Amygdala (tissue), 56 donors: ENCODE results near the gene MAP2K5.

Experiments
- DNase-seq, 56 donors: peaks; one replicate each; lab custom pipeline; 2025; lab: John Stamatoyannopoulos, UW

The MAP2K5 gene

DNA sequence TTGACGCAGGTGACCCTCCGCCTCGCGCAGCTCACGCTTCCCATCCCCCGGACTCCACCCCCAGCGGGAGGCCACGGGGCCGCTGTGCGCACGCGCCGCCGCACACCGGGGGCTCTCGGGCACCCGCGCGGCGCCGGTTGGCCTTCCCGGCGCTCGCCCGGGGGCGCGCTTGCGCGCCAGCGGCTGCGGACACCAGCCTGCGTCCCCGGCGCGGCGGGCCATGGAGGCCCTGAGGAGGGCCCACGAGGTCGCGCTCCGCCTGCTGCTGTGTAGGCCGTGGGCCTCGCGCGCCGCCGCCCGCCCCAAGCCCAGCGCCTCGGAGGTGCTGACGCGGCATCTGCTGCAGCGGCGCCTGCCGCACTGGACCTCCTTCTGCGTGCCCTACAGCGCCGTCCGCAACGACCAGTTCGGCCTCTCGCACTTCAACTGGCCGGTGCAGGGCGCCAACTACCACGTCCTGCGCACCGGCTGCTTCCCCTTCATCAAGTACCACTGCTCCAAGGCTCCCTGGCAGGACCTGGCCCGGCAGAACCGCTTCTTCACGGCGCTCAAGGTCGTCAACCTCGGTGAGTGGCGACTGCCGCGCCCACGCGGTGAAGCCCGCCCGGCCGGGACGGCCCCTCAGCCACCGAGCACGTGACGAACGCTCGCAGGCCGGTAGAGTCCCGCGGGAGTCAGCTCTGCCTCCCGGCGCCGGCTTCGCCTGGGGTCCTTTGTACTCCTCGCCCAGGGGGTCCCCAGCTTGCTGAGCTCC, 21.3 kb upstream of the MAP2K5 start, which contains the start of gene C15orf61:
C15orf61 (plus strand) TSS at position 103 of the 754 bp plus-strand sequence; CDS start at position 221, 118 bp downstream.
- DNase-seq: peak in 54 of 56 donors; percentile 35 to 86 (median 73)

DNA sequence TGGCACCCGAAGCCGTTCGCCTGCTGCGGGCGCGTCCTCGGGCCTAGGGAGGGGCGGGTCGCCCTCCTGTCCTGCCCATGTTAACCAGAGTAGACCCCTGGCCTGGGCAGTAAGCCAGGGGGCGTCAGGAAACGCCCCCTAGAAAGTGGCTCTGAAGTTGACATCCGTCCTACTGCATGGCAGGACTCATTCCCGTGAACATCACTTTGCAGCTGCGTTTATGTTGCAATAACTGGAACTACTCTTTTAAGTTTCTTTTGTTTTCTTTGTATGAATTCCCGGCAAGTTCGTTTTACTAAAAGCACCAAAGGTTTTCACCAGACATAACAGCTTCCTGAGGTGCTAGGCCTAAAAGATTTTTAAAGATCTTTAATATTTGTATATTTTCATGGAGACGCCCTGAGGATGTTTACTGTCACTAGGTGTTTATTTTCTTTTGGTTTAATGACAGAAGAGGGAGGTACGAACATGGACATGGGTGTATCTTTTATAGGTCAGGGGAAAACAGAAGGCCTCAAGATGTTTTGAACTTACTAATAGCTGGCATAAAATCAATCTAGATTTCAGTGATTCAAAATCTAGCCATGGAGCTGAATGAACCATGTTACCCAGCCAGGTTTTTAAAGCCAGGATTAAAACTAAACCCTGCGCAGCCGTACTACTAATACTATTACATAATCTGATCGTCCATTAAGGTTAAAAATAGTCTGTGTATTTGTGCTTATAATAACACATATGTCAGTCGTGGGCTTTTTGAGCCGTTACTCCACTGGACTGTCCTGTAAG, 20.5 kb upstream of the MAP2K5 start:
- peak in 1 of 56 donors; percentile 6 for DNase-seq

DNA sequence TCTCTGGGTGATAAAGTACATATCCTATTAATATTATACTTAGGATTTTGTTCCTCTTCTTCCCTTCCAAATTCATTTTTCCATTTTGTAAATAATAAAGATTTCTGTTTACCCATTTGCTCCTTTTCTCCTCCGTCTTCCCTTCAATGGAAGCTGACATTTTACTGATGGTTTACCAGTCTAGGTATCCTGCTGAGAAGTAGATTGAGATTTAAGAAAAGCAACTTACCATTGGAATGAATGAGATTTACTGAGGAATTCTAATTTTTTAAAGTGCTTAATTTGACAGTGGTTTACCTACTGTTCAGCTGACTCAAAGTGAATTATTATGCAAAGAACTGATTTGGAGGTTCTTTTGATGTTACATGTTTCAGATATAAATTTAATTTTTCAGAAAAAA, 19.2 kb upstream of the MAP2K5 start:
- DNase-seq: no peak

DNA sequence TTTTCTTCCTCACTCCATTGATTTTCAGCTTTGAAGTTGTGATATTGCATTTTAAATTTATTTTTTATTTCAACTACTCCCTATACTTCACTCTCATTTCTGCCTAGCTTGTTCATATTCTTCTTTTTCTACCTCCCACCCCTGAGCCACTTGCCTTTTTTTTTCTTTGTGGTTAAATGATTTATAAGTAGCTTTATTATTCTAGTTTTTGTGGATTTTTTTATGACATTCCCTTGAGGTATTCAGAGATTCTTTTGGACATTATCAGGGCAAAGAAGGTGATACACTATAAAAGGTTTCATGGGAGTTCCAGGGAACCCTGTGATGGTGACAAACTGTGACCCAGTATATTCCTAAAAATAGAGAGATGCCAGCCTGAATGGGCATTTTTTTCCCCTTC, 18.3 kb upstream of the MAP2K5 start:
- no peak for DNase-seq

DNA sequence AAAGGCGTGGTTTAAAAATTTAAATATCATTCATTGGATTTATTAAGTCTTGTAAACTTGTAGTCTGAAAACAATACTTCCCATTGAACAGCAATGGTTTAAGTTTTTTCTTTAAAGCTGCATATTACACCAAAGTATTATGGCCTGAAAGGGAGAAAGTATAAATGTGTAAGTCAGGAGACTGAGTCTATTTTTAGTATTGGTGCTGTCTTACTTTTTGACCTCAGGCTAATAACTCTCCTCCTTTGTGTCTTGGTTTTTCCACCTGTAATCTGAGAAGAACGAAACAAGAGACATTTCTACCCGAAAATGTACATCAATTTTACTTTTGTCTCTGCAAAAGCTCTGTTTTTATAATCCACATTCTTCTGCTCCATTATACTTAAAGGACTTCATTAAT, 14.0 kb upstream of the MAP2K5 start:
- no peak for DNase-seq

DNA sequence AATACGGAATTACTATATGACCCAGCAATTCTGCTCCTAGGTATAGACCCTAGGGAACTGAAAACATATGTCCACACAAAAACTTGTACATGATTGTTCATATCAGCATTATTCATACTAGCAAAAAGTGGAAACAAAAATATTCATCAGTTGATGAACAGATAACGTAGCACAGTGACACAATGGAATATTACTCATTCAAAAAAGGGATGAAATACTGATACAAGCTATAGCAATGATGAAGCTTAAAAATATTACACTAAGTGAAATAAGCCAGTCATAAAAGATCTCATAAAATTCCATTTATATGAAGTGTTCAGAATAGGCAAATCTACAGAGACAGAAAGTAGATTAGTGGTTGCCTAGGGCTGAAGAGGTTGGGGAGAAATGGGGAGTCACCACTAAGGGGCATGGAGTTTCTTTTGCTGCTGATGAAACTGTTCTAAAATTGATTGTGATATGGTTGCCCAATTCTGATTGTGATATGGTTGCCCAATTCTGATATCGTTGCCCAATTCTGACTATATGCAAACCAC, 11.1 kb upstream of the MAP2K5 start:
- DNase-seq: no peak

DNA sequence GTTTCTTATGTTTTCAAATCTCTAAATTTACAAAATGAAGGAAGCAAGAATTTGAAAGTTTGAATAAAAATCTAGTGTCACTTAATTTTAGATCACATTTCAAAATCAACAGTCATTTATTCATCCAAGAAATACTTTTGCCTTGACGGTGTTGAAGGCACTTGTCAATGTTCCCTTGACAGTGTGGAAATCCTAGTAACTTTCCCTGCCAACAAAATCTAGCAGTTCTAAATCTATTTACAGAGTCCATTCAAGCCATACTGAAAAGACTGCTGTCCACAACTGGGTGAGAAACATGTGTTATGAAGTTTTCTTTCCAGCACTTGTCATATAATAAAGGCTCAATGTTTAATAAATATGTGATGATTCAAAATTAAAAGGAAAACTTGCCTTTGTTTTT, 8.6 kb upstream of the MAP2K5 start:
- no peak for DNase-seq

DNA sequence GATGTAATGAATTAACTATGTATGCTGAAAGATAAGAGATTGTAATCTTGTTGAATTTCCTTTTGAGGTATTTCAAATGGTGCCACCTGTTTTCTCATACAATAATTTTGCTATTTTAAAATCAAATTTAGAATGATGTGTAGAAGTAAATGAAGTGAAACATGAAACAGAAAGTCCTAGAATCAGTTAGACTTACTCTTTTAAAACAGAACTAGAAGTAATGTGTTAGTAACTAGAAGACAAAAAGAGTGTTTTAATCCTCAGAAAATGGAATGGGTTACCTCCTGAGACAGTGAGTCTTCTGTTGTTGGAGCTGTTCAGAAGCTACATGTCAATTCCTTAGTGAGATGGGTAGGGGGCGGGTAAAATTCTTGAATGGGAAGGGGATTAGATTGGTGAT, 8.1 kb upstream of the MAP2K5 start:
- no peak for DNase-seq

DNA sequence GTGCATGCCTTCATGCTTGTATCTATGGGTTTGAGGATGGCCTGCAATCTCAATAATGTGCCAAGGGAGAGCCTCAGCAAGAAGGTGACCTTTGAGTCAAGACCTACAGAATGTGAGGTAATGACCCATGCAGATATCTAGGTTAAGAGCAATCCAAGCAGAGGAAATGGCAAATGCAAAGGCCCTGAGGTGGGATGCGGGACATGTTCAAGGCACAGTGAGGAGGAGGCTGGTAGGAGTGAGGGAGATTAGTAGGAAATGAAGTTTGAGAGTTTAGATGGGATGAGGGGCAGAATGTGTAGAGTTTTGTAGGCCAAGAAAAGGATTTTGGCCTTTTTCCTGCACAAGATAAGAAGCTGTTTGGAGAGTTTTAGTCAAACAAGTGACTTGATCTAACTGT, 4.7 kb upstream of the MAP2K5 start:
- no peak for DNase-seq

DNA sequence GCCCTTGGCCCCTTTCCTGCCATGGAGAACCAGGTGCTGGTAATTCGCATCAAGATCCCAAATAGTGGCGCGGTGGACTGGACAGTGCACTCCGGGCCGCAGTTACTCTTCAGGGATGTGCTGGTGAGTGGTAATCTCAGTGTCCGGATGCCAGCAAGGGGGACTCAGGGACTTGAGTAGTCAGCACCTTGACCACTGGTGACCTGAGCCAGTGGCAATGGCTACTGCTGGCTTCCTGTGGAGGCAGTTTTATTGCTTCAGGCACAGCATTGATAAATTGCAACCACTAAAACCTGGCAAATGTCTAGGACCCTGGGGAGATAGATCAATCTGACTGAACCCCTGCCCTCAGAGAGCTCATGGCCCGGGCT, 830 bp downstream of the MAP2K5 start:
- peak in 4 of 56 donors; percentile 14 to 46 (median 28) for DNase-seq

DNA sequence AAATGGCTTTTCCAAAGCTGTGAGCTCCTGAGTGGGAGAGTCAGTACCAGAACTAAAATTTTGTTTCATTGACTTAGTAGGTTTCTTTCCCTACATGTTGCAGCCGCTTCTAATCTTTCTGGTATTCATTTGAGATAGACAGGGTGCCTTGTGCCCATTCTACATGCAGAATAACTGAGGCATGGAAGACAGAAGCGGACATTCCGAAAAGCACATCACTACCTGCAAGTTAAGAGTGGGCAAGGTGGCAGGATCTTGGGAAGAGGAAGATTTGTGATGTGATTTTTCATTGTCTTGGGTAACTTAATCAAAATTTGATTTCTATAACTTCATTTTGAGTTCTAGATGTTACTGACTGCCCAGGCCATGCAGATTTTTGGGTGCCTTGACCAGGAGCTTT, 2.0 kb downstream of the MAP2K5 start:
- no peak for DNase-seq

DNA sequence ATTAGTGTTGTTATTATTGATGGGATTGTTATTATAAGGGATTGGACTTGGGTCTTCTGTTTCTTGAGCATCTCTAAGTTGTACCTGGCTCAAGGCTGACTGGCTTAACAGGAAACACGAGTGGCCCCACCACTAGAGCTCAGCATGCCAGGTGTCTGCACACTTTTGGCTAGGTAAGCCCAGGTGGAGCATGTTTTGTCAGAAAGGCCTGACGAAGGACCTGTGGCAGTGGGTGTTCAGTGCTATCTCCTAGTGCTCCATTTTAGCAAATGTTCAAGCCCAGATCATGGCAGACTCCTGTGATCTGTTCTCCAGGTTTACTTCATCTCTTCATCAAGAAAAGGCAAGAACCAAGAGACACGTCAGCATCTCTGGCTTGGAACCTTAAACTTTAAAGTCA, 3.4 kb downstream of the MAP2K5 start:
- DNase-seq: no peak

DNA sequence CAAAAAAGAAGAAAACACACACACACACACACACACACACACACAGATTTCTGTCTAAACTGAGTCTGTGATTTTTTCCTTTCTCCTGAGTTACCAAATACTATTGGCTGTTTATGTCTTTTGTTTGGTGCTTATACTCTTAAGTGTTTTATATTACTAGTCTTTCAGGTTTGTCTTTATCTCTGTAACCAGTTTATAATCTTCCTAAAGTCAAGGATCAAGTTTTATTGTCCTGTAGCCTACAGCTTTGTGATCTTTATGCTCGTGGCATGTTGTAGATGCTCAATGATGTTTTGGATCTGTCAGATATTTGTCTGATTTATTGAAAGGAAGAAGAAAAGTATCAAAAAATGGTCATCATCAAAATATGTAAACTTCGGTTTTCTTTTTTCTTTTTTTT, 4.6 kb downstream of the MAP2K5 start:
- no peak for DNase-seq

DNA sequence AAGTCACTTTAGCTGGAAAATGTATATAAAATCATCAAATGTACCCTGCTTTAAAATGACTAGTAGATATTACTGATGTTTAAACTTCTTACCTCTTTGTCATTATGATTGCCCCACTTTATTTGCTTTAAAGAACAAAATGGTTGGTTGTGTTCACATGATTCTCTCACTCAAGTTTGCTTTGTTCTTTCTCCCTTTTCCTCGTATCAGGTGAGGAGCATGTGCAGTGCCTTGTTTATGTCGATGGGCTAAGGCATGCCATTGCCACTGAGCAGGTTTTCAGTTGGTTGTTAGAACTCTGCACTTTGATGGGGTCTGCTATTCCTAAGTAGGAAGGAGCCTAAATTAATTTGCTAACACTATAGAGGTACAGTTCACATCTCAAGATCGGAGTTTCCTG, 5.3 kb downstream of the MAP2K5 start:
- DNase-seq: no peak

DNA sequence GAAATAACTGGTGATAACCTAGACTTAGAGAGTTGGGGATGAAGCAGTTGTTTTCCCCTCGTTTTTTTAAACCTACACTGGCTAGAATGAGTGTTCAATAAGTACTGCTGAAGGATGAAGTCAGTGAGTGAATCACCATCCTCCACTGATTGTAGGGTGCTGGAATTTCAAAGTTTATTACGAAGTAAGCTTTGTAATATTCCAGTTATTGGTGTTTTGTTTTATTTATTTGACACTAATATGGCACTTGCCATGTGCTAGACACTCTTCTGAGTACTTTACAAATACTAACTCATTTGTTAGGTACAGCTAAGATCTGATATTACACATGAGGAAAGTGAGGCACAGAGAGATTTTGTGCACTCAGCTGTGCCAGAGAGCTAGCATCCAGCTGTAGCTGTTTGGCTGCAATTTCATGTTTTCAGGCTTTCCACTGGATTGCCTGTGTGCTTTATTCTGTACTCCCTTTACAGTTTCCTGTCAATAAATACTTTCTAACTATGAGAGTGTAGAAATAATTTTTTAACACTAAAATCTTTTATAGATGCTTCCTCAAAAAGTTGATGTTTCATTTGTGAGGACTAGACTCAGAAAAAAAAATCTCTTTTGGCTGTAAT, 5.8 kb downstream of the MAP2K5 start:
- DNase-seq: peak in 4 of 56 donors; percentile 0 to 8 (median 2)

DNA sequence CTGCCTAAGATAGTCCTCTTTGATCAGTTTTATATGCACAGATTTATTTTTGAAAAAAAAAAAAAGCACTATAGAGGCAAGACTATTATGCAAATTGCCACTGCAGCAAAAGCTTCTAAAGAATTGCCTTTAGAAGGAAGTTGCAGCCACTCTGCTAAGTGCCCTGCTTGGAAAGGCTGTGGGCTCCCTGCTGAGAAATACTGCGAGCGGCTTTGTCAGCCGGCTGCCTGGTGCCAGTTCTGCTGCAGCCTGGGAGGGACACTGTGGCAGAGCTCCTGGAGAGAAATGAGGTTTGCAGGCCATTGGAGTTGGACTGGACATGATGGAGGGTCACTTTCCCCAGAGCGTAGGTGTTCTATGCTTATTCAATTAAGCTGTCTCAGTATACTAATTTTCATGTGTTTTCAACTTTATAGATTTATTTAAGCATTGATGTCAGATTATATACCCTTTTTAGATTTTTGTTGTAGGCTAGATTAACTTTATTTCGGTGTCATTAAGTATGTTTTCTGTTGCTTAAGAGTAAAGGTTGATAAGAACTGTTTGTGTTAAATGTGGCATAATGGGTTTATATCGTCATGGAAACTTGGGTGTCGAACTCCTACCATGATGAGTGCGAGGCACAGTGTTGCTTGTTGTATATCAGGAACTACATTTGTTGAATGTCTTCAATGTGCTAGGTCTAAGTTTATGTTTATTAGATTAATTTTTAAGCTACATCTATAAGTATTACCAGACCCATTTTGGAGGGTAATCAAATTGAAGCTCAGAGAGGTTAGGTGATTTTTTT, 6.6 kb downstream of the MAP2K5 start:
- DNase-seq: peak in 50 of 56 donors; percentile 5 to 86 (median 52)

DNA sequence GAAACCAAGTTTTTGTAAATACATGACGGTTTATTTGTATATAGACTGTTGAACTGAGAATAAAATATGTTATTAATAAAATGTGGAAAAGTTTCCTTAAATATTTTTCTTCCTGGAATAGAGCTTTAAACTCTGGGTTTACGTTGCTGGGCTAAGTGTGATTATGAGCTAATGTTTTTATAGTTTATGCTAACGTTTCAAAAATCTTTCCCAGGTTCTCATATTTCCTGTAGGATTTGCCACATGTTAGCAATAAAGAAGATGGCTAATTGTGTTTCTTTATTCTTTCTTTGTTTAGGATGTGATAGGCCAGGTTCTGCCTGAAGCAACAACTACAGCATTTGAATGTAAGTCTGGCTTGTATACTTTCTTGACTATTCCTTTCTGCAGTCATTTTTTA, 7.2 kb downstream of the MAP2K5 start:
- DNase-seq: no peak

DNA sequence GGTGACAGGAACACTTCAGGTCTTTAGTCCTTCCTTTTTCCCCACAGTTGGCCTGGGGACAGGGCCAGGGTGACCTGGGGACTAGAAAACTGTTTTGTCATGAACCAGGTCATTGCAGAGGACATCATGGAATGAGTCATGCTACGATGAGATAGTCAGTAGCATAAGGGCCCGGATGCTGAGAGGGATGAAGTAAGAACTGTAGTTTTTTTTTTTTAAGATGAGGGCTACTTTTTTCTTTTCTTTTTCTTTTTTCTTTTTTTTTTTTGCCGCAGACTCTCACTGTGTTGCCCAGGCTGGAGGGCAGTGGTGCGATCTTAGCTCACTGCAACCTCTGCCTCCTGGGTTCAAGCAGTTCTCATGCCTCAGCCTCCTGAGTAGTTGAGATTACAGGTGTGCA, 8.0 kb downstream of the MAP2K5 start:
- no peak for DNase-seq

DNA sequence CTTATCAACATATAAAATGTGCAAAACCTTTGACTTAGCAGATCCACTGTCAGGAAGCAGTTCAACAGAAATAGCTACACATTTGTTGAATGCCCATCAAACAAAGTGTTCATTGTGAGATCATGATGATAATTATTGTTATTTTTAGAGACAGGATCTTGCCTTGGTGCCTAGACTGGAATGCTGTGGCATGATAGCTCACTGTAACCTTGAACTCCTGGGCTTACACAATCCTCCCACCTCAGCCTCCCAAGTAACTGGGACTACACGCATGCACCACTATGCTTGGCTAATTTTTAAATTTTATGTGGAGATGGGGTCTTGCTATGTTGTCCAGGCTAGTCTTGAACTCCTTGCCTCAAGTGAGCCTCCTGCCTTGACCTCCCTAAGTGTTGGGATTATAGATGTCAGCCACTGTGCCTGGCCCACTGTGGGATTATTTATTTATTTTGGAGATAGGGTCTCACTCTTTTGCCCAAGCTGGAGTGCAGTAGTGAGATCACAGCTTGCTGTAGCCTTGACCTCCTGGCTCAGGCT, 8.8 kb downstream of the MAP2K5 start:
- no peak for DNase-seq

DNA sequence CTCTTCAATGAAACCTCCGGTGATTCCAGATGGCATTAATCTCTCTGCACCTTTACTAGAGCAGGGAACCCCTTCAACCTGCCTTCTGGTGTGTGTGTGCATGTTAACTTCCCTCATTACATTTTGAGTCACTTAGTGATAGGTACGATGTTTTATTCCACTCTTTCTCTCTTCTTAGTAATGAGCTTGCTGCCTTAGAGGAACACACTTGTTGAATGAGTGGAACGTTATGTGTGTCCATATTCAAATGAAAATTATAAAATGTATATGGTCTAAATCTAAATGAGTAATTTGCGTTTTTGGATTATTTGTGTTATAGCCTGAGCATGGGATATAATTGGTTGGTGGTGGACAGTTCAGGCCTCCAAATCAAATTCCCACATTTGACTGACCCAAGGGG, 12.1 kb downstream of the MAP2K5 start:
- DNase-seq: no peak
